B cell (primary cell): ENCODE measurements around the gene IFT74. TPM values are rescaled to one million over a fixed set of nuclear protein-coding genes. Genes with fewer than 3 reads are reported as not detected.

ENCODE experiments used
- ATAC-seq: fragments of 200-7000 bp; cut with Tn5 transposase; one replicate; pipeline ENCODE4 v1.10.0; 2021; ENCODE audit warnings: low read depth, mild to moderate bottlenecking, moderate number of reproducible peaks, moderate library complexity
- CTCF ChIA-PET: fragments of 350-600 bp; sonication (Branson Sonifier 250); formaldehyde crosslinking; loops from one replicate; lab custom pipeline; 2021; ENCODE audit warnings: antibody characterized with exemption, inconsistent platforms; lab: Charles Lee
- POLR2A ChIA-PET: fragments of 350-600 bp; sonication (Branson Sonifier 250); formaldehyde crosslinking; loops from one replicate; lab custom pipeline; 2021; ENCODE audit warnings: antibody characterized with exemption; lab: Charles Lee
- DNase-seq: peaks from one replicate; pipeline ENCODE4 v3.0.0; 2013
- H2AFZ ChIP-seq: 2 replicates; pipeline ENCODE4 v1.6.1; 2012; ENCODE audit warnings: mild to moderate bottlenecking, low read depth, low read length; ENCODE audit not compliant: insufficient read depth, poor library complexity, severe bottlenecking
- H3K27ac ChIP-seq, 2 donors: 1 replicate in 1 of 2; 2 replicates in 1 of 2; pipeline ENCODE4 v1.5.1; 2012 to 2013; ENCODE audit warnings: low read length in 2 of 2, mild to moderate bottlenecking in 2 of 2, moderate library complexity in 1 of 2
- H3K27me3 ChIP-seq, 4 experiments: fragments of 200-600 bp in 1 of 4; sonication (generic) in 1 of 4; replicated peaks in 1 of 4; 1 replicate in 2 of 4; 2 replicates in 2 of 4; pipeline versions ENCODE4 v1.6.1 to v1.7.0; 2013 to 2016; ENCODE audit warnings: low read length in 3 of 4, mild to moderate bottlenecking in 2 of 4, mixed read lengths in 1 of 4, moderate library complexity in 1 of 4; ENCODE audit not compliant: insufficient read depth in 4 of 4, control insufficient read depth in 3 of 4; ENCODE audit errors: control extremely low read depth in 1 of 4
- H3K36me3 ChIP-seq, 2 experiments: replicated peaks in 1 of 2; 1 replicate in 1 of 2; 2 replicates in 1 of 2; pipeline versions ENCODE4 v1.6.1 to v1.7.1; 2013; ENCODE audit warnings: low read length in 1 of 2; ENCODE audit not compliant: insufficient read depth in 2 of 2, control insufficient read depth in 1 of 2; ENCODE audit errors: control extremely low read depth in 1 of 2, extremely low read depth in 1 of 2
- H3K4me1 ChIP-seq, 2 donors: fragments of 200-600 bp in 1 of 2; sonication (generic) in 1 of 2; 1 replicate in 1 of 2; 2 replicates in 1 of 2; pipeline versions ENCODE4 v1.5.1 to v1.6.1; 2013 to 2017; ENCODE audit warnings: low read length in 2 of 2; ENCODE audit not compliant: control insufficient read depth in 2 of 2, insufficient read depth in 2 of 2
- H3K4me2 ChIP-seq: replicated peaks from 2 replicates; pipeline ENCODE3; 2012; ENCODE audit warnings: mild to moderate bottlenecking, low read depth, low read length; ENCODE audit not compliant: poor library complexity, severe bottlenecking
- H3K4me3 ChIP-seq, 5 experiments: fragments of 200-600 bp in 1 of 5; sonication (generic) in 1 of 5; 1 replicate in 3 of 5; 2 replicates in 2 of 5; pipeline versions ENCODE4 v1.5.1 to v1.7.0; 2011 to 2016; ENCODE audit warnings: low read length in 4 of 5, mild to moderate bottlenecking in 4 of 5, low read depth in 2 of 5, control low read depth in 1 of 5, moderate library complexity in 1 of 5; ENCODE audit not compliant: insufficient read depth in 1 of 5; ENCODE audit errors: control extremely low read depth in 1 of 5, extremely low read depth in 1 of 5
- H3K79me2 ChIP-seq: fragments of 200-600 bp; sonication (generic); one replicate; pipeline ENCODE4 v1.6.0; 2016; ENCODE audit warnings: low read length; ENCODE audit not compliant: control insufficient read depth, insufficient read depth
- H3K9ac ChIP-seq: fragments of 200-600 bp; sonication (generic); 2 replicates; pipeline ENCODE4 v1.6.1; 2017; ENCODE audit warnings: mild to moderate bottlenecking, low read length, moderate library complexity
- H3K9me3 ChIP-seq, 3 donors: one replicate each; pipeline versions ENCODE4 v1.6.1 to v1.7.1; 2013; ENCODE audit warnings: low read length in 2 of 3; ENCODE audit not compliant: control insufficient read depth in 2 of 3, insufficient read depth in 1 of 3; ENCODE audit errors: control extremely low read depth in 1 of 3
- H4K20me1 ChIP-seq: 2 replicates; pipeline ENCODE4 v1.6.0; 2012; ENCODE audit warnings: mild to moderate bottlenecking, low read length; ENCODE audit not compliant: insufficient read depth, control insufficient read depth, poor library complexity, severe bottlenecking
- H3K27ac Mint-ChIP-seq: one replicate; pipeline ENCODE4 v1.8.0; 2021; ENCODE audit warnings: mixed read lengths
- H3K27me3 Mint-ChIP-seq: one replicate; pipeline ENCODE4 v1.8.0; 2021; ENCODE audit warnings: mixed read lengths
- H3K4me1 Mint-ChIP-seq: one replicate; pipeline ENCODE4 v1.8.0; 2021; ENCODE audit warnings: mixed read lengths
- H3K4me3 Mint-ChIP-seq: one replicate; pipeline ENCODE4 v1.8.0; 2021; ENCODE audit warnings: mixed read lengths
- H3K9me3 Mint-ChIP-seq: one replicate; pipeline ENCODE4 v1.8.0; 2022; ENCODE audit warnings: mixed read lengths; ENCODE audit not compliant: insufficient read depth
- CTCF ChIP-seq: fragments of 200-600 bp; IDR thresholded peaks from one replicate; pipeline ENCODE4 v1.8.0; 2022; ENCODE audit warnings: antibody characterized with exemption, mild to moderate bottlenecking
- EZH2 ChIP-seq: IDR thresholded peaks from 2 replicates; pipeline ENCODE4 v1.6.1; 2012; ENCODE audit warnings: borderline replicate concordance, low read depth, mild to moderate bottlenecking, moderate library complexity, low read length; ENCODE audit not compliant: insufficient read depth, poor library complexity, severe bottlenecking
- WGBS: methylation state at CpG from one replicate; pipeline ENCODE4 v1.1.5; 2013; ENCODE audit warnings: missing lambda C conversion rate; ENCODE audit not compliant: insufficient coverage; 5-methylcytosine and 5-hydroxymethylcytosine counted together
- intact Hi-C: fragments of 100-400 bp; cut with micrococcal nuclease; formaldehyde crosslinking; loops from one replicate; pipeline ENCODE4 v1.10.0; 2022
- polyA plus RNA-seq: library from polyadenylated mRNA; depleted of rRNA; stranded (reverse); fragments of >200 nt; gene quantifications from 2 replicates; pipeline ENCODE4 v1.2.3, GENCODE V29; 2012
- total RNA-seq, 2 donors: library from RNA; stranded (reverse); fragments of 120-200 nt in 1 of 2; gene quantifications; 1 replicate in 1 of 2; 2 replicates in 1 of 2; pipeline versions ENCODE4 v1.2.3 to v1.2.4, GENCODE V29; 2013 to 2022

Gene IFT74
- total and polyA plus RNA-seq, 2 donors (not counting 1 experiment from before 2014, with no cell fraction given): 2.0 to 22.6 TPM

GRCh38 chr9:27033815-27034403 is 77.7 kb downstream of the IFT74 start:
- no peaks in the 10 kb centered on the region for H3K4me1 ChIP-seq
- H4K20me1 ChIP-seq: no peaks in the 10 kb centered on the region
- TF ChIP-seq EZH2: no peak
- peak; percentile 82 for TF ChIP-seq CTCF
- no peaks in the 10 kb centered on the region for H3K79me2 ChIP-seq
- no peak overlapping the region for H3K27ac ChIP-seq
- no CpG with 5 or more reads among the region's 4 CpGs for WGBS
- no peak overlapping the region for H3K4me3 ChIP-seq
- no peak overlapping the region for H3K9ac ChIP-seq
- peak; percentile 52 for DNase-seq
- CTCF ChIA-PET: interaction anchor here (1.0 kb wide), 1 partner anchor 17 kb away, joined by 4 read pairs; no protein-coding TSS in a partner anchor
- Mint-ChIP-seq H3K27ac (no peak overlapping the region), H3K4me1 (no peaks in the 10 kb centered on the region), H3K9me3 (no peaks in the 10 kb centered on the region), H3K4me3 (no peak overlapping the region), H3K27me3 (no peaks in the 10 kb centered on the region)
- no peak overlapping the region for H2AFZ ChIP-seq
- no peak overlapping the region for H3K4me2 ChIP-seq
- H3K27me3 ChIP-seq: no peaks in the 10 kb centered on the region
- no peak for ATAC-seq
- POLR2A ChIA-PET: no interaction called here
- peaks cover 0 to 6% of the 10 kb centered on the region in 2 experiments for H3K36me3 ChIP-seq
- no peaks in the 10 kb centered on the region for H3K9me3 ChIP-seq
- intact Hi-C loops: loop anchor here (2.0 kb wide), 1 partner anchor 243 kb away; no protein-coding TSS in a partner anchor

GRCh38 chr9:27037499-27037898 is 81.3 kb downstream of the IFT74 start:
- no peak overlapping the region for H3K4me3 ChIP-seq
- ATAC-seq: no peak
- WGBS: 100% methylated on average over 1 of the region's 2 CpGs
- no peaks in the 10 kb centered on the region for H3K9me3 ChIP-seq
- DNase-seq: no peak
- no peak overlapping the region for H3K4me2 ChIP-seq
- H3K9ac ChIP-seq: no peak overlapping the region
- Mint-ChIP-seq H3K27ac (no peak overlapping the region), H3K27me3 (no peaks in the 10 kb centered on the region), H3K4me3 (no peak overlapping the region), H3K9me3 (no peaks in the 10 kb centered on the region), H3K4me1 (no peaks in the 10 kb centered on the region)
- POLR2A ChIA-PET: interaction anchor here (0.6 kb wide), 1 partner anchor 26 kb away, joined by 4 read pairs; no protein-coding TSS in a partner anchor
- no peaks in the 10 kb centered on the region for H3K4me1 ChIP-seq
- H3K79me2 ChIP-seq: no peaks in the 10 kb centered on the region
- no peaks in the 10 kb centered on the region for H4K20me1 ChIP-seq
- no peaks in the 10 kb centered on the region for H3K27me3 ChIP-seq
- CTCF ChIA-PET: interaction anchor here (1.7 kb wide), 1 partner anchor 9 kb away, joined by 4 read pairs; no protein-coding TSS in a partner anchor
- peaks cover 0 to 6% of the 10 kb centered on the region in 2 experiments for H3K36me3 ChIP-seq
- intact Hi-C loops: no loop called here
- H2AFZ ChIP-seq: no peak overlapping the region
- no peak overlapping the region for H3K27ac ChIP-seq
- no peak for TF ChIP-seq CTCF
- no peak for TF ChIP-seq EZH2
